ENCODE results near the gene PDE2A. TPM values are rescaled to one million over a fixed set of nuclear protein-coding genes. Genes with fewer than 3 reads are reported as not detected.

PDE2A gene
- total and polyA plus RNA-seq, 2 donors from 2014 or later: 12.6 to 42.0 TPM

GRCh38 chr11:72682858-72683243 is 8.6 kb upstream of the PDE2A start:
- intact Hi-C loops (cut with DNase I): no loop called here
- H3K36me3 ChIP-seq (ENCODE audit: control insufficient read depth in 2 of 3, insufficient read depth in 3 of 3, low read length in 3 of 3): peaks cover 0 to 11% (median 8%) of the 10 kb centered on the region in 3 donors
- H3K4me3 ChIP-seq (ENCODE audit: low read length in 3 of 3): no peak overlapping the region
- H3K4me1 ChIP-seq (ENCODE audit: control insufficient read depth in 2 of 3, insufficient read depth in 2 of 3, low read depth in 1 of 3, low read length in 3 of 3): peaks cover 0 to 4% (median 0%) of the 10 kb centered on the region in 3 donors
- no peak for FAIRE-seq
- H3K27me3 ChIP-seq (ENCODE audit: control insufficient read depth, insufficient read depth, low read length): peaks cover 2% of the 10 kb centered on the region
- TF ChIP-seq, protein P1, sequence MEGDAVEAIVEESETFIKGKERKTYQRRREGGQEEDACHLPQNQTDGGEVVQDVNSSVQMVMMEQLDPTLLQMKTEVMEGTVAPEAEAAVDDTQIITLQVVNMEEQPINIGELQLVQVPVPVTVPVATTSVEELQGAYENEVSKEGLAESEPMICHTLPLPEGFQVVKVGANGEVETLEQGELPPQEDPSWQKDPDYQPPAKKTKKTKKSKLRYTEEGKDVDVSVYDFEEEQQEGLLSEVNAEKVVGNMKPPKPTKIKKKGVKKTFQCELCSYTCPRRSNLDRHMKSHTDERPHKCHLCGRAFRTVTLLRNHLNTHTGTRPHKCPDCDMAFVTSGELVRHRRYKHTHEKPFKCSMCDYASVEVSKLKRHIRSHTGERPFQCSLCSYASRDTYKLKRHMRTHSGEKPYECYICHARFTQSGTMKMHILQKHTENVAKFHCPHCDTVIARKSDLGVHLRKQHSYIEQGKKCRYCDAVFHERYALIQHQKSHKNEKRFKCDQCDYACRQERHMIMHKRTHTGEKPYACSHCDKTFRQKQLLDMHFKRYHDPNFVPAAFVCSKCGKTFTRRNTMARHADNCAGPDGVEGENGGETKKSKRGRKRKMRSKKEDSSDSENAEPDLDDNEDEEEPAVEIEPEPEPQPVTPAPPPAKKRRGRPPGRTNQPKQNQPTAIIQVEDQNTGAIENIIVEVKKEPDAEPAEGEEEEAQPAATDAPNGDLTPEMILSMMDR (IDR thresholded peaks at IDR 0.05; ENCODE audit: borderline replicate concordance, extremely low read depth, insufficient read depth): no peak
- no peaks in the 10 kb centered on the region for H3K9me3 ChIP-seq (ENCODE audit: control insufficient read depth in 2 of 3, insufficient read depth in 1 of 3, low read length in 3 of 3)
- H3K27ac ChIP-seq (ENCODE audit: low read depth in 2 of 2, low read length in 2 of 2): no peak overlapping the region
- DNase-seq: peak in 1 of 5 donors; percentile 47
- H3K9ac ChIP-seq (ENCODE audit: low read length in 3 of 3): no peak overlapping the region

GRCh38 chr11:72682238-72682857 is 8.1 kb upstream of the PDE2A start:
- intact Hi-C loops (cut with DNase I): no loop called here
- TF ChIP-seq, protein P1 (IDR thresholded peaks at IDR 0.05; ENCODE audit: borderline replicate concordance, extremely low read depth, insufficient read depth): no peak
- Histone ChIP-seq H3K9ac (ENCODE audit: low read length in 3 of 3) (no peak overlapping the region), H3K4me3 (ENCODE audit: low read length in 3 of 3) (no peak overlapping the region), H3K27me3 (ENCODE audit: control insufficient read depth, insufficient read depth, low read length) (peaks cover 4% of the 10 kb centered on the region), H3K4me1 (ENCODE audit: control insufficient read depth in 2 of 3, insufficient read depth in 2 of 3, low read depth in 1 of 3, low read length in 3 of 3) (peaks cover 0 to 2% (median 0%) of the 10 kb centered on the region in 3 donors), H3K36me3 (ENCODE audit: control insufficient read depth in 2 of 3, insufficient read depth in 3 of 3, low read length in 3 of 3) (peaks cover 0 to 8% (median 6%) of the 10 kb centered on the region in 3 donors), H3K9me3 (ENCODE audit: control insufficient read depth in 2 of 3, insufficient read depth in 1 of 3, low read length in 3 of 3) (no peaks in the 10 kb centered on the region), H3K27ac (ENCODE audit: low read depth in 2 of 2, low read length in 2 of 2) (no peak overlapping the region)
- no peak for FAIRE-seq
- no peak for DNase-seq

DNA sequence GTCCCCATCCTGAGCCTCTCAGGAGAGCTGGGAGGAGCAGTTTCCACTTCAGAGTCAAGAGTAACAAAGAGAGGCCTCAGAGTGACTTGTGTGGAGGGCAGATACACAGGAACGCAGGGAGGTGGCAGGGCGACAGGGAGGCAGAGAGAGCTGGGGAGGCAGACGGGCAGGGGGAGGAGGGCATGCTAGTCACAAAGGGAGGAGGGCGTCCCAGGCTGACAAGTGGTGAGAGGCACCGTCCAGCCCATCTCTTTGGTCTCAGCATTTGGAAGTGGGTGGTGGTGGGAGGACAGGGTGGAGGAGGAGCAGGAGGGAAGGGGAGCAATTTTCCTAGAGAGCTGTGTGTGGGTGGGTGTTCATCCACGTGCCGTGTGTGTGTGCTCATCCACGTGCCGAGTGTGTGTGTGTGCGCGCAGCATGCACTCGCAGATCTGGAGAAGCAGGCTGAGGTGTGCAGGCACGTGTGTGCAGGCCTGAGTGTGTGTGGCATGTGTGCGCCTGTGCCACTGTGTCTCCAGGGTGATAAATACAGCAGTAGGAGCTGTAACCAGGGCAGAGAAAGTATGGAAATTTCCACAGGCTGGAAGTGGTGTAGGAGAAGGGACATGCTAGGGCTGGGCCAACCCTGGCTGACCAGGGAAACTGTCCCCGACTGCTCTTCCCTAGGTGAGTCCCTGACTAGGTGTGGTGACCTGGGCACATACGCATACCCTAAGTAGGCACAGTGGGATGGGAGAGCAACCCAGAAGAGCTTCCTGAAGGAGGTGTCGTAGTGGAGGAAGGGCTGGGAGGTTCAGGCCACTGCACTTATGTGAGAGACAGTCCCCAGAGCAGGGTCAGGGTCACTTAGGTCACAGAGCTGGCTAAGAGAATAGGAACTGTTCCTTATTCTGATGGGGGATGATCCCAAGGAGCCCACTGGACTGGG is 7.3 kb upstream of the PDE2A start:
- no peak for FAIRE-seq

More for the DNA sequence above, 7.3 kb upstream of the PDE2A start:
- Histone ChIP-seq H3K27ac (ENCODE audit: low read depth in 2 of 2, low read length in 2 of 2) (no peak overlapping the region), H3K4me1 (ENCODE audit: control insufficient read depth in 2 of 3, insufficient read depth in 2 of 3, low read depth in 1 of 3, low read length in 3 of 3) (peaks cover 0 to 2% (median 0%) of the 10 kb centered on the region in 3 donors), H3K9me3 (ENCODE audit: control insufficient read depth in 2 of 3, insufficient read depth in 1 of 3, low read length in 3 of 3) (no peaks in the 10 kb centered on the region), H3K27me3 (ENCODE audit: control insufficient read depth, insufficient read depth, low read length) (peaks cover 4% of the 10 kb centered on the region), H3K4me3 (ENCODE audit: low read length in 3 of 3) (no peak overlapping the region), H3K9ac (ENCODE audit: low read length in 3 of 3) (no peak overlapping the region), H3K36me3 (ENCODE audit: control insufficient read depth in 2 of 3, insufficient read depth in 3 of 3, low read length in 3 of 3) (peaks cover 0 to 8% (median 0%) of the 10 kb centered on the region in 3 donors)
- TF ChIP-seq, protein P1 (IDR thresholded peaks at IDR 0.05; ENCODE audit: borderline replicate concordance, extremely low read depth, insufficient read depth): no peak
- DNase-seq: peak in 1 of 5 donors; percentile 72
- intact Hi-C loops (cut with DNase I): no loop called here
